D721Med (cell line): Measurements from ENCODE around the gene SLC66A2.
A peak's percentile ranks its signal among the peaks of the same experiment; 100 is the strongest.

Experiments used
- DNase-seq: peaks from one replicate; pipeline ENCODE4 v3.0.0; 2011; ENCODE audit warnings: low spot score; ENCODE audit not compliant: insufficient read length
- FAIRE-seq: peaks from 2 replicates; lab custom pipeline; 2011; peaks lifted over from hg19 to GRCh38; lab: Jason Lieb, UNC
- TF ChIP-seq, protein P1 (sequence below): IDR thresholded peaks from 2 replicates; pipeline ENCODE4 v1.5.1; 2012; ENCODE audit warnings: mild to moderate bottlenecking, control low read depth; ENCODE audit not compliant: insufficient read depth; ENCODE audit errors: missing control alignments

Gene SLC66A2

DNA sequence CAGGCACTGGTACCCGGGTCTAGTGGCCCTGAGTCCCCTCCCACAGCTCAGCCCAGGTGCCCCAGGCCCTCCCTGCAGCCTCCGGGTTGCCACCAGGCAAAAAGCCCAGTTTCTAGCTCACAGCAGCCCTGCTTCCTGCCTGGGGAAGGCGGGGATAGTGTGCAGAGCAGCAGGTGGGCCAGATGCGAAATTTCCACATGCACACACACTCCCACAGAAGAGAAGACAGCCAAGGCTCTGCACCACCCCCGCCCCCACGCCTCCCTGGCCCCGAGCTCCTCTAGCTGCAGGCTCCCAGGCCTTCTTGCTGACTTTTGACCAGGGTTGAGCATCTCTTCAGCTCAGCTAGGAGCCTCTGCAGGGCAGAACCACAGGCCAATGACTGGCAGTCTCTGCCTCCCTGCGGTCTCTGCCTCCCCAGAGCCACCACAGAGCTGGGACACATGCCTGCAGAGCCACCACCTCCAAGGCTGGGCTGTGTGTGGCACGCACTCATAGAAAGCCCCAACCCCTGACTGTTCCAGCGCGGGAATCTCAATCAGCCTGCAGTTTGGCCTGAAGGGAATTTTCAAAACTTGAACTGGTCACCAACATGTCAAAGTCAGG lies 7.2 kb downstream of the SLC66A2 start:
- TF ChIP-seq, protein P1, sequence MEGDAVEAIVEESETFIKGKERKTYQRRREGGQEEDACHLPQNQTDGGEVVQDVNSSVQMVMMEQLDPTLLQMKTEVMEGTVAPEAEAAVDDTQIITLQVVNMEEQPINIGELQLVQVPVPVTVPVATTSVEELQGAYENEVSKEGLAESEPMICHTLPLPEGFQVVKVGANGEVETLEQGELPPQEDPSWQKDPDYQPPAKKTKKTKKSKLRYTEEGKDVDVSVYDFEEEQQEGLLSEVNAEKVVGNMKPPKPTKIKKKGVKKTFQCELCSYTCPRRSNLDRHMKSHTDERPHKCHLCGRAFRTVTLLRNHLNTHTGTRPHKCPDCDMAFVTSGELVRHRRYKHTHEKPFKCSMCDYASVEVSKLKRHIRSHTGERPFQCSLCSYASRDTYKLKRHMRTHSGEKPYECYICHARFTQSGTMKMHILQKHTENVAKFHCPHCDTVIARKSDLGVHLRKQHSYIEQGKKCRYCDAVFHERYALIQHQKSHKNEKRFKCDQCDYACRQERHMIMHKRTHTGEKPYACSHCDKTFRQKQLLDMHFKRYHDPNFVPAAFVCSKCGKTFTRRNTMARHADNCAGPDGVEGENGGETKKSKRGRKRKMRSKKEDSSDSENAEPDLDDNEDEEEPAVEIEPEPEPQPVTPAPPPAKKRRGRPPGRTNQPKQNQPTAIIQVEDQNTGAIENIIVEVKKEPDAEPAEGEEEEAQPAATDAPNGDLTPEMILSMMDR = no peak
- no peak for FAIRE-seq
- DNase-seq = no peak

DNA sequence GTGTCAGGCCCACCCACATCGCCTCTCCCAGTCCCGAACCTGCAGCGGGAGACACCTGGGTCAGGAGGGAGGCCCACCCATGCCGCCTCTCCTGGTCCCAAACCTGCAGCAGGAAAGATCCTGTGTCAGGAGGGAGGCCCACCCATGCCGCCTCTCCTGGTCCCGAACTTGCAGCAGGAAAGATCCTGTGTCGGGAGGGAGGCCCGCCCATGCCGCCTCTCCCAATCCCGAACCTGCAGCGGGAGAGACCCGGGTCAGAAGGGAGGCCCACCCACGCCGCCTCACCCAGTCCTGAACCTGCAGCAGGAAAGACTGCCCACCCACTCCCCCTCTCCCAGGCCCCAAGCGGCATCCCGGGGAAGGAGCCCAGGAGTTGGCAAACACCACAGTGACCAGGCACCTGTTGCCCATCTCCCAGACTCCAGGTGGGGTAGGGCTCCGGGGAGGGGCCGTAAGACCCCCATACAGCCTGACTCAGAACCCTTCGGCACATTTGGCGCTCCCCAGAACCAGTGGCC lies 7.8 kb downstream of the SLC66A2 start:
- FAIRE-seq (no peak), DNase-seq (no peak)
- TF ChIP-seq, protein P1 = no peak

DNA sequence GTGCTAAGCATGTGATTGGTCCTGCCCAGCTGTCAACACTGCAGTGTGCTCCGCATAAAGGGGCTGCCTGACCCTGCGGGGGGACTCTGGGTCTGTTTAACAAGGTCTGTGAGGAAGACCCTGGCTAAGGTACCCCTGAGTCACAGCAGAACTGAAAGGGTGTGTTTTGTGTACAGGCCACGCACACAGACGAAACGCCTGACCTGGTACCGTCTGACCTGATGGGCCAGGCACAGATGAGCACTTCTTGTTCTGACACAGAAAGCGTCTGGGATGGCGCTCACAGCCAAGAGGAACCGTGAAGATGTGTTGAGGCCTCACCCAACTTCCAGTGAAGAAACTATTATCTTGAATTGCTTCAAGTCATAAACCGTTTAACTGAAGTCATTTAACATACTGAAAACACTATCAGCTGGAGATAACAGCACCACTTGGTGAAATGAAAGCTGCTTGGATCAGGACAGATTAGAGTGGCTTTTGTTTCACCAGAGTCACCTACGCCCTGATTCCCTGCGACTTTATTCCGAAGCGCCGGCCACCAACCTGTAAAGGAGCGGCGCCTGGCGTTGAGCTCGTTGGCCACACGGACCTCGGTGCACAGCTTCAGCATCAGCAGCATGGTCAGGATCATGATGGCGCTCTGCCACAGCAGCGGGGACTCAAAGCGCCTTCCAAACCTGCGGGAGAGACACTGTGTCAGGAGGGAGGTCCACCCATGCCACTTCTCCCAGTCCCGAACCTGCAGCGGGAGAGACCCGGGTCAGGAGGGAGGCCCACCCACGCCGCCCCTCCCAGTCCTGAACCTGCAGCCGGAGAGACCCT lies 8.5 kb downstream of the SLC66A2 start:
- DNase-seq (no peak), FAIRE-seq (peak; percentile 90)
- TF ChIP-seq, protein P1 = no peak

DNA sequence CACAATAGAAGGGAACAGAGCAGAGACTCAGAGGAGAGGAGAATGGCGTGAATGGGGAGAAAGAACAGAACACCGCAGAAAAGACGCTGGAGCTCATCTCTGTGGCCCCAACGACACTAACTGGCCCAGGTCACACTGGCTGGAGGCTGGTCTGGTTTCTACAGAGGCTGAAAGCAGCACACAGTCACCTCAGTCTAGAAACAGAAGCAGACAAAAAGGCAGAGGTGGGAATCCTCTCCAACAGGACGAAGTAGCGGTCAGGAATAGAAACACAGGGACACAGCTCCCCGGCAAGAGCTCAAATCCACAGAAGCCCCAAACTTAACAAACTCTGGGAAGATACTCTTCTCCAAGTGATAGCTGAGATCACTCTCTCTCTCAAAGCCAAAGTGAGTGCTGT lies 9.2 kb downstream of the SLC66A2 start:
- FAIRE-seq (peak; percentile 64), DNase-seq (no peak)
- TF ChIP-seq, protein P1 = no peak

DNA sequence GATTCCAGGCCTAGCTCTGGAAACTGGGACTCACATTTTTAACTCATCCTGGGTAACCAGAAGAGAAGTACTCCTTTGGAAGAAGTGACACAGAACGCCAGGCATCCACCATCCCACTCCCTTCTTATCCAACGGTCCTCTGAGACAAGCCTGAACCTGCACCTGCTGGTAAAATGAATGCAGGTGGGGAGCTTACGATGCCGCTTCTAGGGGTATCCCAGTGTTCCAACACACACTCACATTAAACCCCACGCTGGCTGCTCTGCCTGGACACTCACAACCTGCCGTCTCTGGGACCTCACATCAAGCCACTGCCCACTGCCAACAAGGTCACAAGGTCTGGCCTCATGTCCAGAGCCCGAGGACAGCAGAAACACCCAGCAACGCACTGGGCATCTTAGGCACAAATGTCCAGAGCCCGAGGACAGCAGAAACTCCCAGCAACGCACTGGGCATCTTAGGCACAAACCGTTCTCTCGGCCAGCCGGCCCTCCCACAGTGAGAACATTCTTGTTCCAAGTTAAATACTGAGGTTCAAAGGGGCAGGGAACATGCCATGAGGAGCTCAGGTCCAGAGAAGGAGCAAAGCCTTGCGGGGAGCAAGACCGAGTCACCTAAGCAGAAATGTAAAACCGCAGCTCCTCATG lies 9.9 kb downstream of the SLC66A2 start:
- TF ChIP-seq, protein P1 = no peak
- peak; percentile 87 for FAIRE-seq

DNA sequence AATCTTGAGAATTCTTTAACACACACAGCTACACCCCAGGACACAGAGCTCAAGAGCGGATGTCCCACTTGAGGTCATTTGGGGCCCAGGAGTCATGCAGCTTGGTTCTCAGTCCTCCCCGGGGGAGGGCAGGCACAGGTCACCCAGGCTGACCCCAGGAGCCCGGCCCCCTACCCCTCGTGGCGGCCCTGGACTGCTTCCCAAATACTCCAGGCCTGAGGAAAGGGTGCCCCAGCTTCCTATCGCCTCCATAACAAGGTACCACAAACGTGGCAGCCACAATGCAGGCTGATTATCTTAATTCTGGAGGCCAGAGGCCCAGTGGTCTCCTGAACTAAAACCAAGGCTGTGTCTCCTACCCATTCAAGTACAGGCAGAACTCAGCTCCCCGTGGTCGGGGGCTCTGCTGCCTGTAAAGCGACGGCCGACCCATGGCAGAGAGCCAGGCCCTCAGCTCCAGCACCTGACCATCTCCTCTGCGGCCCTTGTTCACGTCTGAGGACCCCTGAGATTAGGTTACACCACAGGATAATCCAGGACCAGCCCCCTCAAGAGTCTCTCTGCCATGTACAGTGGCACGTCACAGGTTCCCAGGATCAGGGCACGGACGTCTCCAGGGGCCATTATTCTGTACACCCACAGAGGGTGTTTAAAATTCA lies 10.5 kb downstream of the SLC66A2 start:
- TF ChIP-seq, protein P1 = no peak
- peak; percentile 29 for FAIRE-seq

More for the DNA sequence above, 9.9 kb downstream of the SLC66A2 start:
- DNase-seq = no peak

More for the DNA sequence above, 10.5 kb downstream of the SLC66A2 start:
- DNase-seq = no peak
